HG02943 (cell line): ENCODE data around the gene SGMS1.
"Not testable (repeated sequence)": the region's sequence is repeated elsewhere in the genome, so short reads cannot be mapped to it uniquely, and the experiment has no call there.

ENCODE experiments used
- ATAC-seq: cut with Tn5 transposase; IDR thresholded peaks from one replicate; pipeline ENCODE4 v1.9.1; 2021; ENCODE audit warnings: mild to moderate bottlenecking, low read depth, moderate library complexity; ENCODE audit not compliant: unreplicated experiment

Gene SGMS1

GRCh38 chr10:50561816-50562215, 61.9 kb downstream of the SGMS1 start:
- ATAC-seq = no peak

- ATAC-seq = no peak
Measured at GRCh38 chr10:50561266-50561665, 62.5 kb downstream of the SGMS1 start.

- no peak for ATAC-seq
Measured at GRCh38 chr10:50560370-50560769, 63.4 kb downstream of the SGMS1 start.

GRCh38 chr10:50558371-50558770, 65.4 kb downstream of the SGMS1 start:
- no peak for ATAC-seq

GRCh38 chr10:50557130-50557682, 66.5 kb downstream of the SGMS1 start:
- no peak for ATAC-seq

GRCh38 chr10:50556237-50557120, 67.3 kb downstream of the SGMS1 start:
- no peak for ATAC-seq

- no peak for ATAC-seq
Measured at GRCh38 chr10:50554995-50555568, 68.7 kb downstream of the SGMS1 start.

GRCh38 chr10:50554376-50554994, 69.3 kb downstream of the SGMS1 start:
- ATAC-seq = no peak

- no peak for ATAC-seq
Measured at GRCh38 chr10:50552771-50553535, 70.8 kb downstream of the SGMS1 start.

- no peak for ATAC-seq
Measured at GRCh38 chr10:50552308-50552707, 71.4 kb downstream of the SGMS1 start.

- ATAC-seq = no peak
Measured at GRCh38 chr10:50551894-50552293, 71.9 kb downstream of the SGMS1 start.

GRCh38 chr10:50550291-50550839, 73.4 kb downstream of the SGMS1 start:
- ATAC-seq = no peak

GRCh38 chr10:50549186-50549585, 74.6 kb downstream of the SGMS1 start:
- ATAC-seq = not testable (repeated sequence)

GRCh38 chr10:50548481-50548880, 75.3 kb downstream of the SGMS1 start:
- not testable (repeated sequence) for ATAC-seq

- not testable (repeated sequence) for ATAC-seq
Measured at GRCh38 chr10:50546287-50546686, 77.5 kb downstream of the SGMS1 start.

- no peak for ATAC-seq
Measured at GRCh38 chr10:50545846-50546245, 77.9 kb downstream of the SGMS1 start.

- no peak for ATAC-seq
Measured at GRCh38 chr10:50544857-50545429, 78.8 kb downstream of the SGMS1 start.

- no peak for ATAC-seq
Measured at GRCh38 chr10:50544095-50544856, 79.5 kb downstream of the SGMS1 start.

GRCh38 chr10:50542871-50543270, 80.9 kb downstream of the SGMS1 start:
- ATAC-seq = no peak
